Ascending aorta (tissue), 2 donors: Measurements from ENCODE around the gene CEP44. TPM values are rescaled to one million over a fixed set of nuclear protein-coding genes. Genes with fewer than 3 reads are reported as not detected.

ENCODE experiments used
- DNase-seq, 2 donors: peaks; one replicate each; pipeline ENCODE4 v3.0.0-alpha.2; 2019; ENCODE audit warnings: low spot score in 2 of 2
- H3K27ac ChIP-seq, 2 donors: fragments of 200-600 bp; sonication (generic); one replicate each; pipeline ENCODE4 v1.5.1; 2016 to 2017; ENCODE audit warnings: mild to moderate bottlenecking in 1 of 2
- H3K27me3 ChIP-seq: fragments of 200-600 bp; sonication (generic); one replicate; pipeline ENCODE4 v1.5.1; 2017
- H3K36me3 ChIP-seq, 2 donors: fragments of 200-600 bp; sonication (generic); one replicate each; pipeline ENCODE4 v1.5.1; 2016
- H3K4me1 ChIP-seq, 2 donors: fragments of 200-600 bp; sonication (generic); one replicate each; pipeline ENCODE4 v1.5.1; 2016 to 2017; ENCODE audit warnings: mild to moderate bottlenecking in 1 of 2
- H3K4me3 ChIP-seq, 2 donors: fragments of 200-600 bp; sonication (generic); one replicate each; pipeline ENCODE4 v1.5.1; 2016 to 2017; ENCODE audit warnings: mild to moderate bottlenecking in 1 of 2
- H3K9me3 ChIP-seq, 2 donors: fragments of 200-600 bp; sonication (generic); one replicate each; pipeline ENCODE4 v1.5.1; 2016
- CTCF ChIP-seq, 3 experiments: fragments of 200-600 bp in 2 of 3; fragments of 450-650 bp in 1 of 3; sonication (generic) in 2 of 3; IDR thresholded peaks; one replicate each; pipeline ENCODE4 v1.5.1; 2016 to 2019; ENCODE audit warnings: antibody characterized with exemption in 3 of 3, mild to moderate bottlenecking in 1 of 3, moderate library complexity in 1 of 3
- intact Hi-C: fragments of 100-400 bp; cut with DNase I; formaldehyde crosslinking; loops from one replicate; pipeline ENCODE4 v1.15.1; 2023
- total RNA-seq: library from RNA; depleted of rRNA; stranded (reverse); fragments of >200 nt; gene quantifications from one replicate; pipeline ENCODE4 v1.1.0, GENCODE V29; 2016

Gene CEP44
- total RNA-seq, 1 donor from 2014 or later = 5.7 TPM

GRCh38 chr4:174317531-174317930 lies 33.8 kb downstream of the CEP44 start:
- no peaks in the 10 kb centered on the region for H3K4me1 ChIP-seq
- intact Hi-C loops = loop anchor here (5.0 kb wide), 1 partner anchor 95 kb away; no protein-coding TSS in a partner anchor
- peaks cover 10% of the 10 kb centered on the region in 2 donors for H3K36me3 ChIP-seq
- no peaks in the 10 kb centered on the region for H3K27me3 ChIP-seq
- H3K9me3 ChIP-seq = no peaks in the 10 kb centered on the region
- no peak for TF ChIP-seq CTCF (IDR thresholded peaks at IDR 0.05)
- H3K27ac ChIP-seq = no peak overlapping the region
- no peak overlapping the region for H3K4me3 ChIP-seq
- DNase-seq = no peak

GRCh38 chr4:174318829-174319764 lies 35.4 kb downstream of the CEP44 start:
- no peak overlapping the region for H3K4me3 ChIP-seq
- intact Hi-C loops = loop anchor here (5.0 kb wide), 1 partner anchor 97 kb away; no protein-coding TSS in a partner anchor
- no peaks in the 10 kb centered on the region for H3K27me3 ChIP-seq
- peaks cover 4 to 5% of the 10 kb centered on the region in 2 donors for H3K36me3 ChIP-seq
- no peaks in the 10 kb centered on the region for H3K9me3 ChIP-seq
- H3K27ac ChIP-seq = no peak overlapping the region
- DNase-seq = no peak
- no peaks in the 10 kb centered on the region for H3K4me1 ChIP-seq
- peak in 2 of 3 experiments; percentile 47 to 65 for TF ChIP-seq CTCF (IDR thresholded peaks at IDR 0.05)

GRCh38 chr4:174320494-174321199 lies 36.9 kb downstream of the CEP44 start:
- intact Hi-C loops = no loop called here

GRCh38 chr4:174324236-174324635 lies 40.5 kb downstream of the CEP44 start:
- Histone ChIP-seq H3K27ac (no peak overlapping the region), H3K27me3 (no peaks in the 10 kb centered on the region), H3K9me3 (no peaks in the 10 kb centered on the region), H3K36me3 (peaks cover 0 to 5% of the 10 kb centered on the region in 2 donors), H3K4me1 (no peaks in the 10 kb centered on the region), H3K4me3 (no peak overlapping the region)
- TF ChIP-seq CTCF (IDR thresholded peaks at IDR 0.05) = no peak
- DNase-seq = no peak
- intact Hi-C loops = no loop called here

More at GRCh38 chr4:174320494-174321199, 36.9 kb downstream of the CEP44 start:
- Histone ChIP-seq H3K27ac (no peak overlapping the region), H3K4me3 (no peak overlapping the region), H3K9me3 (no peaks in the 10 kb centered on the region), H3K36me3 (peaks cover 4 to 5% of the 10 kb centered on the region in 2 donors), H3K27me3 (no peaks in the 10 kb centered on the region), H3K4me1 (no peaks in the 10 kb centered on the region)
- TF ChIP-seq CTCF (IDR thresholded peaks at IDR 0.05) = no peak
- no peak for DNase-seq

GRCh38 chr4:174324725-174325124 lies 41.0 kb downstream of the CEP44 start:
- no peak for TF ChIP-seq CTCF (IDR thresholded peaks at IDR 0.05)
- Histone ChIP-seq H3K9me3 (no peaks in the 10 kb centered on the region), H3K27me3 (no peaks in the 10 kb centered on the region), H3K36me3 (peaks cover 0 to 5% of the 10 kb centered on the region in 2 donors), H3K4me3 (no peak overlapping the region), H3K4me1 (no peaks in the 10 kb centered on the region), H3K27ac (no peak overlapping the region)
- intact Hi-C loops = no loop called here
- DNase-seq = no peak
